GM12892 (cell line): ENCODE results near the gene SYTL4. TPM values are rescaled to one million over a fixed set of nuclear protein-coding genes. Genes with fewer than 3 reads are reported as not detected.
A peak's percentile ranks its signal among the peaks of the same experiment; 100 is the strongest.
"Not testable (repeated sequence)": the region's sequence is repeated elsewhere in the genome, so short reads cannot be mapped to it uniquely, and the experiment has no call there.

Source experiments
- DNase-seq: peaks from one replicate; pipeline ENCODE4 v3.0.0; 2011; ENCODE audit not compliant: insufficient read length
- FAIRE-seq: peaks from 2 replicates; lab custom pipeline; 2011; peaks lifted over from hg19 to GRCh38; lab: Jason Lieb, UNC
- POLR2A ChIP-seq: IDR thresholded peaks from 2 replicates; pipeline ENCODE4 v1.6.1; 2011; ENCODE audit warnings: low read depth, low read length, control low read depth
- POLR2AphosphoS5 ChIP-seq: IDR thresholded peaks from 2 replicates; pipeline ENCODE4 v1.6.1; 2011; ENCODE audit warnings: low read depth, low read length, control low read depth
- TAF1 ChIP-seq: IDR thresholded peaks from 2 replicates; pipeline ENCODE4 v1.6.1; 2011; ENCODE audit warnings: low read depth, mild to moderate bottlenecking, control low read depth, low read length, borderline replicate concordance
- polyA plus RNA-seq: library from polyadenylated mRNA; unstranded; fragments of >200 nt; gene quantifications from one replicate; pipeline ENCODE4 v1.2.1, GENCODE V29; 2012; ENCODE audit warnings: missing spikeins, inconsistent platforms; ENCODE audit not compliant: missing spikeins

SYTL4 gene
- polyA plus RNA-seq = 0.87 TPM

DNA sequence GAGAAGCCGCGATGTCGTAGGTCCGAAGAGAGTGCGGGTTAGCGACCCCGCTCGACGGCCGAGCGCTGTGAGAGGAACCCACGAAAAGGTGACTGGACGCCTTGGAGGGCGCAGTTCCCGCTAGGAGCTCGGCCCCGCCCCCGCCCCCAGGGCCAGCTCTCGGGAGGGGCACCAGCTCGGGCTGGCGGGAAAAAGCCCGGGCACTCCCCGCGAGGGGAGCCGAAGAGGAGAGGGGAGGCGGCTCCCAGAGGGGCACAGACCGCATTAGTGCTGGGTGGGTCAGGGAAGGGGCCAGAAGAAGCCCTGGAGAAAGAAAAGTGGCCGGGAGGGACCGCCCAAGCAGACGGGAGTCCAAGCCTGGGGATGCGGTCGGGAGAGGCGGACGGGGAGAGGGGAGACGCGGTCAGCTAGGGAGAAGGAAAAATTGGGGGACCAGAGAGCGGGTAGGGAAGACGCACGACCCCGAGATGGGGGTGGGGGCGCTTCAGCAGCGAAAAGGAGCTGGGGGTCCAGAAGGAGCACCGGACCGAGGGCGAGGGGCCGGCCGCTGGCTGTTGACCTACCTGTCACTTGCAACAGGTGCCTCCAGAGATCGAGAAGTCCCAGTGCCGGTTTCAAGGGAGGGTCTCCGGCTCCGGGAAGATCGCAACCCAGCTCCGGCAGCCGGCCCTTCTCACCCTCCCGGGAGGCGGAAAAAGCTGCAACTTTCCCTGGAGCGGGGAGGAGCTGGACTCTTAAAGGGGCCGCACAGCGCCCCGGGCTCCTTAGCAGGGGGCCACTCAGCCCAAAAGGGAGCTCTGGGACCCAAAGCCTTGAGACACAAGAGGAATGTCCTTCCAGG is at the start of gene SYTL4:
SYTL4 (minus strand) TSS at position 681 of the 841 bp plus-strand sequence. CDS start 30,084 bp downstream, outside the sequence.
- no peak for TF ChIP-seq TAF1
- TF ChIP-seq POLR2AphosphoS5 = no peak
- TF ChIP-seq POLR2A = no peak
- FAIRE-seq (no peak), DNase-seq (peak; percentile 22)

DNA sequence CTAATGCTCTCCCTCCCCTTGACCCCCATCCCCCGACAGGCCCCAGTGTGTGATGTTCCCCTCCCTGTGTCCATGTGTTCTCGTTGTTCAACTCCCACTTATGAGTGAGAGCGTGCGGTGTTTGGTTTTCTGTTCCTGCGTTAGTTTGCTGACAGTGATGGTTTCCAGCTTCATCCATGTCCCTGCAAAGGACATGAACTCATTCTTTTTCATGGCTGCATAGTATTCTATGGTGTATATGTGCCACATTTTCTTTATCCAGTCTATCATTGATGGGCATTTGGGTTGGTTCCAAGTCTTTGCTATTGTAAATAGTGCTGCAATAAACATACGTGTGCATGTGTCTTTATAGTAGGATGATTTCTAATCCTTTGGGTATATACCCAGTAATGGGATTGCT is 37.5 kb upstream of the SYTL4 start:
- not testable (repeated sequence) for FAIRE-seq, DNase-seq

DNA sequence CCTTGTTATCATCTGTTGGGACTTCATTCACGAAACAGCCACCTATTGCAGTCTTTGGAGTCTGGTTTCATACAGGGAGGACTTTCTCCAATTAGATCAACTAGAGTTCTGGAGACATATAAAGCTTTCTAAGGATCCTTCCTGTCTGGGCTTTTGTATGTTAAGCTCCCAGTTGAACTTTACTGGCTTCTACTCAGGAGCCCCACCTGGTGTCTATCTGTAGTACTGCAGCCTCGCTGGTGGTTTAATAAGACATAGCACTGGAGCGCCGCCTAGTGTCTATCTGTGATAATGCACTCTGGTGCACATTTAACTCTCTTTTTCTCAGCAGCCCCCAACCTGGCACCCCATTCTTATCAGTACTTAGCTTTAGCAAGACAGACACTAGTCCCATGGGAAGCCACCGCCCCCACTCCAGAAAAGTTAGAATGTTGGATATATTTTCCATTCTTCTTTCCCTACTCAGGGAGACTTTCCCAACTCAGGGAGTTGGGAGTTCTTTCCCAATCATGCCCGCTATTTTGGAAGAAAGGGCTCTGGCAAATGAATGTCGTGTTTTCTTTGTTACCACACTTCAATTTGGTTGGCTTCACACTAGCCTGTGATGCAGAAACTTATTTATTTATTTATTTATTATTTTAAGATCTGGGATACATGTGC is 36.9 kb upstream of the SYTL4 start:
- peak; percentile 18 for DNase-seq
- peak; percentile 95 for FAIRE-seq
- TF ChIP-seq POLR2AphosphoS5 (no peak), TAF1 (no peak), POLR2A (no peak)

DNA sequence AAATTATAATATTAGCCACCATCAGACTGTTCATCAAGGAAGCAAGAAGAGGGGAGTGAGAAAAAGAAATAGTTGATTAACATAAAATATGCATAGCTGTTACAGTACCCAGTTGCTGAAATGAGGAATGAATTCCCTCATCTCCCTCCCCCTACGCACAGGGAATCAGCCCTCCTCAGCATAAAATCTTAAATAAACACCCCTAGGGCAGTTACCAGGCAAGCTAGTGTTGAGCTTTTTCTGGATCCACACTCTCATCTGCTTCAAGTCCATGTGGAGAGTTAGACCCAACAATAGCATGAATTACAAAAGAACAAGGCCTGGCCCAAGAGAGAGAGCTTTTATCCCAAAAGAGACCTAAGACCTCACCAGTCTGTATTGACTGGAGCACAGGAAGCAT is 19.0 kb upstream of the SYTL4 start:
- TF ChIP-seq POLR2AphosphoS5 = no peak
- TF ChIP-seq TAF1 = no peak
- DNase-seq (no peak), FAIRE-seq (no peak)

DNA sequence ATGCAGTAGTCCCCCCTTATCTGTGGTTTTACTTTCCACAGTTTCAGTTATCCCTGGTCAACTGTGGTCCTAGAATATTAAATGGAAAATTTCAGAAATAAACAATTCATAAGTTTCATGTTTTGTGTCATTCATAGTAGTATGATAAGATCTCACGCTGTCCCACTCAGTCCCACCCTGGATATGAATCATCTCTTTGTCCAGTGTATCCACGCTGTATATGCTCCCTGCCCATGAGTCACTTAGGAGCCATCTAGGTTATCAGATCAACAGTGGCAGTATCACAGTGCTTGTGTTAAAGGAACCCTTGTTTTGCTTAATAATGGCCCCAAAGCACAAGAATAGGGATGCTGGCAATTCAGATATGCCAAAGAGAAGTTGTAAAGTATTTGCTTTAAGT is 16.2 kb upstream of the SYTL4 start:
- FAIRE-seq = no peak
- DNase-seq = no peak
- TF ChIP-seq POLR2AphosphoS5 (no peak), TAF1 (no peak), POLR2A (no peak)

DNA sequence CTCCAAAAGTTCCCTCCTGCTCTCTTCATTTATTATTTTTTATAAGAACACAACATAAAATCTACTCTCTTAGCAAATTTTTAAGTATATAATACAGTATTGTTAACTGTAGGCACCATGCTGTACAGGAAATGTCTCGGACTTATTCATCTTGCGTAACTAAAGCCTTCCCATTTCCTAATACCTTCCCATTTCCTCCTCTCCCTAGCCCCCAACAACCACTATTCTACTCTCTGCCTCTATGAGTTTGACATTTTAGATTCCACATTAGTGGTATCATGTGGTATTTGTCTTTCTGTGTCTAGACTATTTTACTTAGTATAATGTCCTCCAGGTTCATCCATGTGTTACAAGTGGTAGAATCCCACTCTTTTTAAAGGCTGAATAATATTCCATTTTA is 15.8 kb upstream of the SYTL4 start:
- TF ChIP-seq POLR2A (no peak), POLR2AphosphoS5 (no peak), TAF1 (no peak)
- DNase-seq = no peak
- no peak for FAIRE-seq

DNA sequence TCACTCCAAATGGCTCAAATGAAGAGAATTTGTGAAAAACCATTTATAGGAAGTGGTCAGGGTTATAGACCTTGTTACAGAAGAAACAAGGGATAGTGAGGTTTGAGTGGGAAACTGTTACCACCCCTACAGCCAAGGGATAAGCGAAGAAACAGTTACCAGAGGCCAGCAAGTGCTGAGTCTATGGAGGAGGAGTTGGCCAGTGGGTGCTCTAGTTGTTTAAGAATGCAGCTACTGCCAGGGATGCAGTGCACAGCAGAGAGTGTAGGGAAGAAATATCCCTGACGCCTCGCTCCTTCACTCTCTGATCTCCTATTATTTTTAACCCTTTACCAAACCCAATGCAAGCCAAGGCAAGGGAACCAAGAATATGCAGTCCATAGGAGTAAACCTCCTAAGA is 15.2 kb upstream of the SYTL4 start:
- no peak for FAIRE-seq
- DNase-seq = no peak
- no peak for TF ChIP-seq TAF1
- TF ChIP-seq POLR2A = no peak
- TF ChIP-seq POLR2AphosphoS5 = no peak

DNA sequence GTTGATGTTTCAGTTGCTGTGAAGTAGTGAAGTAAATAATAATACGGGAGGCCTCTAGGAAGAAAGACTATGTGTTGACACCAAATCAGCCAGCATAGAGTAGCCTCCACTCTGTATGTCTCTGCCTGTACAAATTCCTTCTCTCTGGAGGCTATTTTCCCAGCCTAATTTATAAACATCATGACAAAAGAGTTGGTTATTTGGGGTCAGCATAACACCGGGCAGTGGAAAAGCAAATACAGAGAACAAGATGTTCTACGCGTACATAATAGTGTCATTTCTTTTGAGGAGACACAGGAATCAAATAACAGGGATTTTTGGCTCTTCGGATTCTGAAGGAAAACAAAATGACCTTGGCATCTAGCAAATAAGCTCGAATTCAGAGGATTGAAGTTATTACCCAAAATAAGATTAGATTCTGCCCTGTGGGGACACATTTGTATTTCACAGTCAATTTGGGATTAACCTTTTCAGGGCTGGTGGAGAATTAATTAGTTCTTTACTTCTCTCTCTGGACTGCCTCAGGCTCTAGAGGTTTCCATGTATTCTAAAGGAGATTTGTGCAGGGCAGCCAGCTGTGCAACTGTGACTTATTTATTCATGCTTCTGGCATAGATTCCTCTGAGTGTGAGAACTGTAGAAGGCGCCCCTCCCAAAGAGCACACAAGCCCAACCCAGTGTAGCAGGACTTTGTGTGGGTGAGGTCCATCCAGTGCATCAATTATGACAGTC is 14.1 kb upstream of the SYTL4 start:
- TF ChIP-seq TAF1 (no peak), POLR2AphosphoS5 (no peak), POLR2A (no peak)
- no peak for FAIRE-seq
- no peak for DNase-seq

DNA sequence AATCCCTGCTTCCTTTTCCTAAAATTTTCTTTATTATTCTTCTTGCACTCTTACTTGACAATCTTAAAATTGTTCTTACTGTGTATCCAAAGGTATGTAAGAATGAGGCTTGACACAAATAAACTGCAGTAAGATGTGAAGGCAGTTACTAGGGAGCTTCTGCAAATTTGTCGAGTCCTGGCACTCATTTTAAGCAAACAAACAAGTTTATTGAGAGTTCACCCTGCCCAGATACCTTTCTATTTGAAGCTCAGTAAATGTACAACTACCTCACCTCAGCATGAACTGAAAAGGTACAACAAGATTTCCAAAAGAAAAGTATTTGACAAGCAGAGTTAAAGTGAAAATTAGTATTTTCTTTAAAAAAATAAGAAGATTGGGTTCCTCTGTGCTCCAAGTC is 13.3 kb upstream of the SYTL4 start:
- FAIRE-seq (no peak), DNase-seq (no peak)
- TF ChIP-seq POLR2A (no peak), TAF1 (no peak), POLR2AphosphoS5 (no peak)

DNA sequence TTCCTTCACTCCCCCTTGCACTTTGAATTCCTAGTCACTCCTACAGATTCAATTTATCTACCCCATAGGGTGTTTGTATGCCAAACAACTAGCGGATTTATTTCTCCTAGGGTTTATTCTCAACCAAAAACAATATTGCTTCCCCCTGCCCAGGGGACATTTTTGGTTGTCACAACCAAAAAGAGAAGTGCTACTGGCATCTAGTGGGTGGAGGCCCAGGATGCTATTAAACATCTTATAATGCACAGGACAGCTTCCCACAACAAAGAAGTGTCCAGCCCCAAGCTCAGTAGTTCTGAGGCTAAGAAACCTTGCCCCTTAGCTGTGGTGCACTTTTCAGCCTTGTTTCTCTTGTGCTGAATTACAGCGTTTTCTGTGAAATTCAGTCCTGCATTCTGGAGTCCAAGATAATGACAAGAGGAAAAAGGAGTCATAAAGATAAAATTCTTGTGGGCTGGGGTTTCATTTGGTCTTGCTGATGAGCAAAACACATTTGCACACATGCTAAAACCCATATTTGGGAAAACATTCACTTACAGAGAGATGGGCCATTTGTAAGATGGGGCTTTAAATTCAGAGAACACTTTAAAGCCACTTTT is 11.2 kb upstream of the SYTL4 start:
- TF ChIP-seq POLR2A (no peak), POLR2AphosphoS5 (no peak), TAF1 (no peak)
- FAIRE-seq (no peak), DNase-seq (no peak)

DNA sequence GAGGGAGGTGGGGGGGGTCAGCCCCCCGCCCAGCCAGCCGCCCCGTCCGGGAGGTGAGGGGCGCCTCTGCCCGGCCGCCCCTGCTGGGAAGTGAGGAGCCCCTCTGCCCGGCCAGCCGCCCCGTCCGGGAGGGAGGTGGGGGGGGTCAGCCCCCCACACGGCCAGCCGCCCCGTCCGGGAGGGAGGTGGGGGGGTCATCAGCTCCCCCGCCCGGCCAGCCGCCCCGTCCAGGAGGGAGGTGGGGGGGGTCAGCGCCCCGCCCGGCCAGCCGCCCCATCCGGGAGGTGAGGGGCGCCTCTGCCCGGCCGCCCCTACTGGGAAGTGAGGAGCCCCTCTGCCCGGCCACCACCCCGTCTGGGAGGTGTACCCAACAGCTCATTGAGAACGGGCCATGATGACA is 7.9 kb downstream of the SYTL4 start:
- DNase-seq = not testable (repeated sequence)

DNA sequence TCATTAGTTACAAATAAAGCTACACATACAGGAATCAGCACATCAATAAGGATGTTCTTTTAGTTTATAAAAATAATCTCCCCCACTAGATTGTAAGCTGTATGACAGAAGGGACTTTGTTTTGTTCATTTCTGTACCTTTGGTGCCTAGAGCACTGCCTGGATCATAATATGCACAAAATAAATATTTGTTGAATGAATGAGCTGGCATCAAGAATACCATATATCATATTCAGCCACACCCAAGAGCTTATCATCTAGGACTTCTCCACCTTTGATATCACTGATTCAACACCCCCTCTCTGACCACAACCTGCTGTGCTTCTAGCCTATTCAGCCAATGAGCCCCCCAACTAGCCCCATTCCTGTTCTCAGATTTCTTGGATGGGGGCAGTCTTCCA is 10.6 kb downstream of the SYTL4 start:
- FAIRE-seq (no peak), DNase-seq (no peak)
- TF ChIP-seq POLR2AphosphoS5 (no peak), TAF1 (no peak), POLR2A (no peak)

More for the DNA sequence above, 7.9 kb downstream of the SYTL4 start:
- not testable (repeated sequence) for FAIRE-seq
